KOPT-K1 (cell line): ENCODE data around the gene LRP10.
"Not testable (repeated sequence)": the region's sequence is repeated elsewhere in the genome, so short reads cannot be mapped to it uniquely, and the experiment has no call there.

Source experiments
- H3K27ac ChIP-seq: fragments of 200-600 bp; sonication (generic); 2 replicates; pipeline ENCODE4 v1.5.1; 2016; ENCODE audit warnings: antibody characterized with exemption, mild to moderate bottlenecking, low read depth, low read length; ENCODE audit not compliant: poor library complexity, severe bottlenecking
- H3K36me3 ChIP-seq: fragments of 200-600 bp; sonication (generic); 2 replicates; pipeline ENCODE4 v1.5.1; 2017; ENCODE audit warnings: antibody characterized with exemption, mild to moderate bottlenecking, low read length, moderate library complexity; ENCODE audit not compliant: insufficient read depth
- H3K9me3 ChIP-seq: fragments of 200-600 bp; sonication (generic); 2 replicates; pipeline ENCODE4 v1.5.1; 2017; ENCODE audit warnings: antibody characterized with exemption, low read length, mild to moderate bottlenecking; ENCODE audit not compliant: insufficient read depth, poor library complexity, severe bottlenecking

Gene LRP10

DNA sequence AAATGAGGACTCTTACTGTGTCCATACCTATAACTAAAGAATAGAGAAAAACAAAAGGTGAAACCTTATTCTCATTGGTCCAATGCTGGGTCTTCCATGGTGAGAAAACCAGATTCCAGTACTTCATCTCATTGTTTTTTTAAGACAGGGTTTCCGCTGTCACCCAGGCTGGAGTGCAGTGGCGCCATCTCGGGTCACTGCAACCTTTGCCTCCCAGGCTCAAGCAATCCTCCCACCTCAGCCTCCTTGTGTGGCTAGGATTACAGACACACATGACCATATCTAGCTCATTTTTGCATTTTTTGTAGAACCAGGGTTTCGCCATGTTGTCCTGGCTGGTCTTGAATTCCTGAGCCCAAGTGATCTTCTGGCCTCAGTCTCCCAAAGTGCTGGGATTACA, 34.1 kb downstream of the LRP10 start:
- H3K36me3 ChIP-seq = peaks cover 100% of the 10 kb centered on the region

GRCh38 chr14:22906073-22906472, 34.5 kb downstream of the LRP10 start:
- no peak overlapping the region for H3K27ac ChIP-seq
- no peaks in the 10 kb centered on the region for H3K9me3 ChIP-seq
- peaks cover 100% of the 10 kb centered on the region for H3K36me3 ChIP-seq

More for the DNA sequence above, 34.1 kb downstream of the LRP10 start:
- Histone ChIP-seq H3K9me3 (no peaks in the 10 kb centered on the region), H3K27ac (no peak overlapping the region)

DNA sequence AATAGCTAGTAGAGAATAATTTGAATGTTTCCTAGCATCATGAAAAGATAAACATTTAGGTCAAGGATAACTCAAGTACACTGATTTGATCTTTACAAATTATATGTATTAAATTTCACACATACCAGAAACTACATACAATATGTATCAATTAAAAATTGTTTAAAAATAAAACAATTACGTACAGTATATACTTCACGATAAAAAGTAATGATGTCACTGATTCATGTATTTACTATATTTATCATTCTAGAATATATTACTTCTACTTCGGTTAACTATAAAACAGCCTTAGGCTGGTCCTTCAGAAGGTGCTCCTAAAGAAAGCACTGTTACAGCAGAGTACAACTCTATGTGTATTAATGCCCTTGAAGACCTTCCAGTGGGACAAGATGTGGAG, 35.9 kb downstream of the LRP10 start:
- Histone ChIP-seq H3K27ac (no peak overlapping the region), H3K9me3 (no peaks in the 10 kb centered on the region), H3K36me3 (peaks cover 92% of the 10 kb centered on the region)

- Histone ChIP-seq H3K27ac (no peak overlapping the region), H3K36me3 (peaks cover 80% of the 10 kb centered on the region), H3K9me3 (no peaks in the 10 kb centered on the region)
Observed at GRCh38 chr14:22908601-22909000, 37.1 kb downstream of the LRP10 start.

GRCh38 chr14:22910916-22911315, 39.4 kb downstream of the LRP10 start:
- Histone ChIP-seq H3K36me3 (peaks cover 73% of the 10 kb centered on the region), H3K27ac (no peak overlapping the region), H3K9me3 (no peaks in the 10 kb centered on the region)

- peaks cover 47% of the 10 kb centered on the region for H3K36me3 ChIP-seq
- not testable (repeated sequence) for H3K27ac ChIP-seq, H3K9me3 ChIP-seq
Observed at GRCh38 chr14:22914836-22915235, 43.3 kb downstream of the LRP10 start.

DNA sequence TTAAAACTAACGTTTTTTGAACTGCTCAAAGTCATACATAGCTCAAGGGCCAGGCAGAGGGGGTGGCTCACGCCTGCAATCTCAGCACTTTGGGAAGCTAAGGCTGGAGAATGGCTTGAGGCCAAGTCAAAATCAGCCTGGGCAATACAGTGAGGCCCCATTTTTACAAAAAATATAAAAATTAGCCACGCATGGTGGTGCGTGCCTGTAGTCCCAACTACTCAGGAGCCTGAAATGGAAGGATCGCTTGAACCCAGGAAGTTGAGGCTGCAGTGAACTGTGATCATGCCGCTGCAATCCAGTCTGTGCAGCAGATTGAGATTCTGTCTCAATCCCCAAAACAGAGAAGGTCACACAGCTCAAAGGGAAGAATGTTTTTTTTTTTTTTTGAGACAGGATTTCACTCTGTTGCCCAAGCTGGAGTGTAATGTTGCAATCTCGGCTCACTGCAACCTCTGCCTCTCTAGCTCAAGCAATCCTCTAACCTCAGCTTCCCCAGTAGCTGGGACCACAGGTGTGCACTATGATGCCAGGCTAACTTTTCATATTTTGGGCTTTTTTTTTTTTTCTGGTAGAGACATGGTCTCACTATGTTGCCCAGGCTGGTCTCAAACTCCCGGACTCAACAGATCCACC, 44.5 kb downstream of the LRP10 start:
- Histone ChIP-seq H3K27ac (no peak overlapping the region), H3K36me3 (peaks cover 47% of the 10 kb centered on the region), H3K9me3 (no peaks in the 10 kb centered on the region)

DNA sequence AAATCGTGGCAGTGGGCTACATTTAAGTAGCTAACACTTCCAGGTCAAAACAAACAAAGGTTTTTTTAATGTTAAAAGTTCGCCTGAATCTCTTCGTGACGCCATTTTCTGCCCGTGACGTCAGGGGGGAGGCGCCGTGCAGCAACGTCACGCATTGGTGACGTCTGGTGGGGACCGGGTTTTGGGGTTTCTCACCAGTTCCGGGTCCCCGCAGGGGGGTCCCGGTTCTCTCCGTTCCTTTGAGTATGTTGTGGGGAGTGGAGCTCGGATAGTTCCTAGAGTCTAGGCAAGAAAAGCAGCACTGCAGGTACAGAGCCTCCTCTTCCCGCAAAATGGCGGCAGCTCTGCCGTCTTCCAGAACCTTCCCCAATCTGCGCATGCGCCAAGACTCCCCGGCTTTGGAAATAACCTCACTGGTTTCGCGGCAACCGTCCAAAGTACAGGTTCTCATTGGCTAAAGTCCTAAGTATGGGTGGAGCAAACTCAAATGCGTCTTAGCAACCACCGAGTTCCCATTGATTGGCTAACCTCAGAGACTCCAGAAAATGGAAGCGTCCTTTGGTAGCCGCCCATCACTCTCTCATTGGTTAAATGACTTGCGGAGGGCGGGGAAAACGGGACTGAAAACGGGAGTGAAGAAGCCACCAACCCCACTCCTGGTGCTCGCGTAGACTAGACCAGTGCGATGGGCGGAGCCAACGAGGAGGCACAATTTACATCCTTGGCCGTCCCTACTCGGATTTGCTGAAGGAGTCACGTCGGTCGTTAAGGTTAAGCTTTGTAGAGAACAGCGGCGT, 47.5 kb downstream of the LRP10 start, which contains the start of gene RBM23:
Gene RBM23, minus strand, starts transcription at position 346 of the 797 bp plus-strand sequence.
- Histone ChIP-seq H3K9me3 (no peaks in the 10 kb centered on the region), H3K36me3 (peaks cover 68% of the 10 kb centered on the region), H3K27ac (peak within 1 kb of the TSS; percentile 88)

- Histone ChIP-seq H3K9me3 (no peaks in the 10 kb centered on the region), H3K27ac (peak overlapping the region; percentile 56)
Observed at GRCh38 chr14:22919601-22919921, 48.0 kb downstream of the LRP10 start.

GRCh38 chr14:22920697-22921096, 49.2 kb downstream of the LRP10 start:
- Histone ChIP-seq H3K36me3 (peaks cover 72% of the 10 kb centered on the region), H3K9me3 (no peaks in the 10 kb centered on the region), H3K27ac (no peak overlapping the region)

More at GRCh38 chr14:22919601-22919921, 48.0 kb downstream of the LRP10 start:
- H3K36me3 ChIP-seq = peaks cover 70% of the 10 kb centered on the region

DNA sequence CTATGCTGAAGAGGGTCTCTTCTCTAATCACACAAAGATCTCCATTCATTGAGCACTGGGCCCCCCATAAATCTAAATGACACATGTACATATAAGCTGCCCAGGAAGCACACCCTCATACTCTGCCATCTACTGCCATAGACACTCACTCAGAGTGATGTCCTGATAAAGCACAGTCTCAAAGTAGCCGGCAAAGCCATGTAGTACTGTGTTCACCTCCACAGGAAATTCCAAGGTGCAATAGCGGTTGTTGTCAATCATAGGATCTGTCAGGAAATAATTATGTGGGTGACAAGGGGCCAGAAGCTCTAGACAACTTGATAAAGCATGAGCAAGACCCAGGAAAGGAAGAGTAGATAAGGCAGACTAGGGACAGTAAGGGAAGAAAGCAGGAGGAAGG, 50.8 kb downstream of the LRP10 start:
- H3K36me3 ChIP-seq = peaks cover 73% of the 10 kb centered on the region
- no peak overlapping the region for H3K27ac ChIP-seq
- H3K9me3 ChIP-seq = no peaks in the 10 kb centered on the region

DNA sequence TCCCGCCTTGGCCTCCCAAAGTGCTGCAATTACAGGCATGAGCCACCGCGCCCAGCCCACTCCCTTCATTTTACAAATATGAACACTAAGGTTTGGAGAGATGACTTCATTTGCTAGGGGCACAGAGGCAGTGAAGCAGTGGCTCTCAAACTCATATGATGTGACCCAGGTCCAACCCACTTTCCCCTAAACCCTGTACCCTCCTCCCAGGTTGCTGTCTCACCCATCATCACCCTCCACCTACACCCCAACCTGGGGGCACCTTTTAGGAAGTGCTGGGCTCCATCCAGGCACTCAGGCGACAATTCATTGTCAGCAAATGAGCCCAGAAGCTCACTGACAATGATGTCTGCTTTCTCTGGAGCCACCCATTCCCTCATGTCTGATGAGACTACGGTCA, 52.2 kb downstream of the LRP10 start:
- no peak overlapping the region for H3K27ac ChIP-seq
- H3K9me3 ChIP-seq = no peaks in the 10 kb centered on the region
- H3K36me3 ChIP-seq = peaks cover 76% of the 10 kb centered on the region

DNA sequence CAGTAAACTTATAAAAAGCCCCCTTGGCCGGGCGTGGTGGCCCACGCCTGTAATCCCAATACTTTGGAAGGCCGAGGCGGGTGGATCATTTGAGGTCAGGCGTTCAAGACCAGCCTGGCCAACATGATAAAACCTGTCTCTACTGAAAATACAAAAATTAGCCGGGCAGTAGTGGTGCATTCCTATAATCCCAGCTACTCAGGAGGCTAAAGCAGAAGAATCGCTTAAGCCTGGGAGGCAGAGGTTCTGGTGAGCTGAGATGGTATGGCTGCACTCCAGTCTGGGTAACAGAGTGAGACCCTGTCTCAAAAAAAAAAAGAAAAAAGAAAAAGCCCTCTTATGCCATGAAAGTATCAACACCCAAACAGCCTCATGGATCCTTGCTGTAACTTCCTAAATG, 54.0 kb downstream of the LRP10 start:
- peaks cover 68% of the 10 kb centered on the region for H3K36me3 ChIP-seq

DNA sequence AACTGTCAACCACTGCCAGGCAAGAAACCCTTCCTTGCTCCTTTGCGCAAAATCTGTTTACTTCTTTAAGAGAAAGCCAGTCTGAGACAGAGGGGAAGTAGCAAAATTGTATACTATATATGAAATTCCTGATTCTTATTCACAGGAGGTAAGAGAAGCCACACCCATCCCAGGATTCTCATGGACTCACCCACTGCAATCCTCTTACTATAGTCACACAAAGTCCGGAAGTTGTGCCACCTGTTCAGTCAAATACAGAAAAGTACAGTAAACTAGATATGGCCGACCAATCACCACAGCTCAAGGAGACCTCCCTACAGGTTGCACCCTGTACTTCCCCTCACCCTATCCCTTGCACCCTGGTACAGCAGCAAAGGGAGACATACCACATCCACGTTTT, 54.8 kb downstream of the LRP10 start:
- H3K9me3 ChIP-seq = no peaks in the 10 kb centered on the region
- H3K36me3 ChIP-seq = peaks cover 60% of the 10 kb centered on the region
- H3K27ac ChIP-seq = no peak overlapping the region

More for the DNA sequence above, 54.0 kb downstream of the LRP10 start:
- no peak overlapping the region for H3K27ac ChIP-seq
- no peaks in the 10 kb centered on the region for H3K9me3 ChIP-seq

- H3K27ac ChIP-seq = peak overlapping the region; percentile 72
- peaks cover 41% of the 10 kb centered on the region for H3K36me3 ChIP-seq
- no peaks in the 10 kb centered on the region for H3K9me3 ChIP-seq
Observed at GRCh38 chr14:22928237-22929103, 56.9 kb downstream of the LRP10 start.
